Head of caudate nucleus (tissue), 42 donors: Measurements from ENCODE around the gene GRID1.

Experiments
- DNase-seq, 42 donors: peaks; one replicate each; pipeline versions ENCODE4 v3.0.0 to v3.0.0-alpha.2; 2020 to 2021; ENCODE audit warnings: mixed read lengths in 7 of 42
- intact Hi-C: fragments of 100-400 bp; cut with DNase I; formaldehyde crosslinking; loops from one replicate; pipeline ENCODE4 v1.15.0; 2022

Gene GRID1

GRCh38 chr10:85638797-85639196, 727.8 kb downstream of the GRID1 start:
- DNase-seq = no peak
- intact Hi-C loops = no loop called here

- intact Hi-C loops = no loop called here
- DNase-seq = peak in 2 of 42 donors; percentile 43 to 47
Measured at GRCh38 chr10:85635650-85636049, 730.9 kb downstream of the GRID1 start.

DNA sequence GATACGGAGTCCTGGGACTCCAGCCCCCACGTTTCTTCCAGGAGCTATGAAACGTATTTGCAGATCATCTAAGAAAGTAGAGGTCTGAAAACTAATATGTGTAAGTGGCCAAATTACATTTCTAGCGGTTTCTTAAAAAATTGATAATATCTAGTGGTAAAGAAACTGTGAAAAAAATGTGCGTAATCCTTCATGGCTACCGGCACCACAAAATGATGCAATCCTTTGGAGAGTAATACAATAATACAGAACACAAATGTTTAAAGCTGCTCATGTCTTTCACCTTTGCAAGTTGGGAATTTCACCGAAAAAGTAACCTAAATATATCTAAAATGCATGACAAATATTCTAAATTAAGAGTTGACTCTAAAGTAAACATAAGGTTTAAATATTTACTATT, 742.1 kb downstream of the GRID1 start:
- intact Hi-C loops = no loop called here
- no peak for DNase-seq

DNA sequence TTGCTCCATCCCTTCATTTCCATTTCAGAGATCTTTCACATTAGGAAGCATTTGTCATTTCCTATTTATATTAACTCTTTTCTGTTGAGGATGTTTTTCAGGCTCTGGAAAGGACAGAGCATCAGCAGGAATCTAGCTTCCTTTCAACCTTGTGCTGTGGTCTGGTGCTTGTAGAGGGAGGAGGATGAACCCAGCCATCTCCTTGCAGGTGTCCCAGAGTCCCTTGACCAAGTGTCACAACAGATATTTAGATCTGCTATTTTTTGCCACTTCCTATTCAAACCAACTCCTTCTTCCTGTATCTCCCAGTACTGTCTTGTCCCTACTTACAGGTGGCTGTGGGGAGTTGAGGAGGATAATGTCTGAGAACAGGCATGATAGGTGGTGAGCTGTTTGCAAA, 742.8 kb downstream of the GRID1 start:
- DNase-seq = peak in 1 of 42 donors; percentile 8
- intact Hi-C loops = no loop called here

DNA sequence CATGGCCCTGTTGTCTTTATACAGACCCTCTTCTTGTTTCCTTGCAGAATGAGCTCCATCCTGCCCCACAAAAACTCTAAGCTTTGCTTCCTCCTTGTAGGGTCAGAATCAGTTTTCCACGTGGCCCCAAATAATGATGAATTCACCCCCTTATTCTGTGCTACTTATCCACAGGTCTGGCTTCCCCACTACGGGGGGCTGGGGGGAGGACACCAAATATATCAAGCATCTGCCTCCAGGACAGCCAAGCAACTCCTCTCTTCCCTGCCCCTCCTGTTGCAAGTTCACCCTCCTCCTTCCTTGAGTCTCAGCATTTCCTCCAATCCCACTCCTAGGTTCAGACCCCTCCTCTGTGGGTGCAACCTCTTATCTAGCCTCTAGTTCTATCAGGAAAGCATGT, 743.3 kb downstream of the GRID1 start:
- DNase-seq = peak in 1 of 42 donors; percentile 14
- intact Hi-C loops = no loop called here

DNA sequence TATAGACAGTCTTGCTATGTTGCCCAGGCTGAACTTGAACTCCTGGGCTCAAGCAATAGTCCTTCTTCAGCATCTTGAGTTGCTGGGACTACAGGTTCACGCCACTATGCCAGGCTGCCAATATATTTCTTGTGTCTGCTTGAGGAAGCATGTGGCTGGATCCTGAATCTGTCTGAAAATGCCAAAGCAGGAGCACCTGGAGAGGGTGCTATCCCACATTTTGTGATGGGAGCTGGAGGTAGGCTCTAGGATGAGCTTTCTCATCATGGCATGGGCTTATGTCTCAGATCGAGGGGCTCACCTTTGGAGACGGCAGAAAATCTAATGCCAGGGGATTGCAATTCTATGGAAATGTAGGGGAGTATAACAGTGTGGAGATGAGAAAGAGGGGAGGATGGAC, 744.2 kb downstream of the GRID1 start:
- intact Hi-C loops = no loop called here
- DNase-seq = peak in 1 of 42 donors; percentile 12

- peak in 1 of 42 donors; percentile 9 for DNase-seq
- intact Hi-C loops = no loop called here
Measured at GRCh38 chr10:85621562-85621961, 745.0 kb downstream of the GRID1 start.

DNA sequence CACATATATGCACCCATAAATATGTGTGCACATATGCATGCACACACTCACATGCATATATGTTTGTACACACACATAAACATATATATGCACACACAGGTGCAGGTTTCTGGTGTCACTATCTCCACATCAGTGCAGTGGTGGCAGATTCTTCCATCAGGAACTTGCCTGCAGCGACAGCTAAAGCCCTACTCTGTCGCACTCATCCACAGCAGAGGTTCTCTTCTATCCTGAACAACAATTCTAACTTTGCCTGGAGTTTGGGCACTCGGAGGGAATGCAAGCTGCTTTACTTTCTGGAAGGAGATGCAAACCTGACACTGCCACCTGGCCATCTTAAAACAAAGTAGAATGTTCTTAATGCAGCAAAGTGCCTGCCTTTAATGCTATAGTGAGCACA, 745.8 kb downstream of the GRID1 start:
- intact Hi-C loops = no loop called here

DNA sequence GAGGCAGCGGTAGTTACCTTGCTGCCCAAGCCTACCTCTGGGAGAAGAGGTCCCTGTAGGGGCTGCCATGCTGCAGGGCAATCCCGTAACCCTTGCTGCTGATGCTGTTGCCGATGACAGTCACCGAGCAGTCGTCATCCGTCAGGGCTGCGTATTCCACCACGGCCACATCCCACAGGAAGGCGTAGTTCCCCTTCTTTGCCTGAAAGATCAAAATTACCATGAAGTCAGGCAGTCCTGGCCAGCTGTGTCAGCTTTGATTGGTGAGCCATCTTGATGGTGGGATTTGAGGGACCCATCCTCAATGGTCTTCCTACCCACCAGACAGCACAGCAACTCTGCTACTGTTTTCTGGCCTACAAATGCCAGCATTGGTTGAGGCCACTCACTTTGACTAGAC, 746.8 kb downstream of the GRID1 start:
- peak in 1 of 42 donors; percentile 21 for DNase-seq
- intact Hi-C loops = no loop called here

More for the DNA sequence above, 745.8 kb downstream of the GRID1 start:
- peak in 1 of 42 donors; percentile 12 for DNase-seq

DNA sequence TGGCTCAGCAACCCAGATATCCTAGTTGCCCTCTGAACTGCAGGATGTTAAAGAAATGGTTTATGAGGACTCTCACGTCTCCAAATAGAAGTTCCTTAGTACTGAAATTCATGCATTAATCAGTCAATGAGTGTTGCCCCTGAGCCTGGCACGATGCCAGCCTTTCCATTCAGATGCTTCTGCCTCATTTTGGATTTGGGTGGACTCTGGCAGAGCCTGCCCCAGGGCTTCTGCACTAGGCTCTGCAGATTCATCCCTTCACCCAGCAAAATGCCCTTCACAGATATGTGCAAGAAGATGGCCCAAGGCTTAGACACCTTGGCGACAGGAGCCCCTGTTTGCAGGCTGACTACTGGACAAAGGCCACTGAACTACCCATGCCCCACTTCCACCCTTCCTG, 747.8 kb downstream of the GRID1 start:
- DNase-seq = peak in 1 of 42 donors; percentile 42
- intact Hi-C loops = no loop called here

DNA sequence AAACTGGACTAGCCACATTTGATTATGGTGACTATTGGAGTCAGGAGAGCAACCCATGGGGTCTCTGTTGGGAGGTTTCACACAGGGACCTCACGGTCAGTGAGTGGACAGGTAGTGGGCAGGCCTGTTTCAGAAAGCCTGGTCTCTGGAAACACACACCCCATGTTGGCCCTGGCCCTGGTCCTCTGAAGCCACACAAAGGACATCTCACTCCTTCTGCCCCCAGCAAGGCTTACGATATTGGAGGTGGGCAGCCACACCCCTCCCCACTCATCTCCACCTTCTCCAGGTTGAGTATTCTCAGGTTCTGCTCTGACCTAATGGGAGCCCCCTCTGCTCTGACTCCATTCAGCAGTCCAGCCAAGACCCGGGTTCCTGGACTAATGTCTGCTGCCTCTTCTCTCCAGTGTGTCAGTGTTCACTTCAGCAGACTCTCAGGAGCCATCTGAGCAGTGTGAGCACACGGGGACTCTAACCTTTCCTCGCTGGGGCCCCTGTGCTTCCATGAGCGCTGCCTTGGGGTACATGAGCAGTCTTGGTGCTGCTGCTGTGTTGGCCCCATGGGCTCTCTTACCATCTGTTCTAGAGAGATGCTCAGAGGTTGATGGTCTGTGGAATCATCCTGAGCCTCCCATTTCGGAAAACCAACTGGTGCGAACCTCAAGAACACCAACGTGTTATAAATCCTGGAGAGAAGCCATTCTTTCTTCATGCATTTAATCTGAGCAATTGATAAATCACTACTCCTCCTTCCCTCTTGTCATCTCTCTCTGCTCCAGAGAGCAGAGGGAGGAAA, 748.6 kb downstream of the GRID1 start:
- DNase-seq = peak in 1 of 42 donors; percentile 13
- intact Hi-C loops = no loop called here

- intact Hi-C loops = no loop called here
Measured at GRCh38 chr10:85615556-85615955, 751.0 kb downstream of the GRID1 start.

DNA sequence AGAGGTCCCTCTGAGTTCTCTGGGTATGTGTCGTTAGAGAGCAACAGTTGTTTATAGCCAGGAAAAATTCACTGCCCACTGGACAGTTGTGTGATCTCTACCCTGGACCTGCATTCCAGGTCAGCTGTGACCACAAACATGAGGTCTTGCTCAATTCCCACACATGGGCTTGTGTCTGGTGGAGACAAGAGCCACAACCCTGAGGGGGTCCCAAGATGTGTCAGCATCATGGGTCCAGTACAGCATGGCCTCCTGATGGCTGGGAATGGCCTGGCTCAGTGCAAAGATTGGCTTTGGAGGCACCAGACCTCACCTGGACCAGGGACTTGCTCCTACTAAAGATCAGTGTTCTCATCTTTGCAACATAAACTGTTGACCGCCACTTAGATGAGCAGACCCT, 751.6 kb downstream of the GRID1 start:
- DNase-seq = peak in 1 of 42 donors; percentile 20
- intact Hi-C loops = no loop called here

More at GRCh38 chr10:85615556-85615955, 751.0 kb downstream of the GRID1 start:
- peak in 1 of 42 donors; percentile 18 for DNase-seq

DNA sequence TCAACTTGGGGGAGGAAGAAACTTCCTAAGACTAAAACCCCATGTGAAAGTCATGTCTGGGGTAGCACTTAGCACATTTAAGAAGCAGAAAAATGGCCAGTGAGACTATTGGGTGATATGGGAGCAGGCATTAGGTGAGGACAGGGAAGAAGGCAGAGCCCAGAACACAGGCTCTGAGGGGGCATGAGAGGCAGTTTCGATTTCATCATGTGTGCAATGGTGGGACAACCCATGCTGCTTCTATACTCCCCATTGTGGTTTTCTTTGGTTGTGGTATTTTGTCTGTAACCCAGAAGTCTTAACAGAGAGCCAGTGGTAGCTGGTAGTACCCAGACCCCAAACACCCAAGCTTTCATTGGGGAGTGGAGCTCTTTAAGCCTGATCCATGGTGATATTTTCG, 752.0 kb downstream of the GRID1 start:
- intact Hi-C loops = no loop called here
- DNase-seq = peak in 1 of 42 donors; percentile 10

DNA sequence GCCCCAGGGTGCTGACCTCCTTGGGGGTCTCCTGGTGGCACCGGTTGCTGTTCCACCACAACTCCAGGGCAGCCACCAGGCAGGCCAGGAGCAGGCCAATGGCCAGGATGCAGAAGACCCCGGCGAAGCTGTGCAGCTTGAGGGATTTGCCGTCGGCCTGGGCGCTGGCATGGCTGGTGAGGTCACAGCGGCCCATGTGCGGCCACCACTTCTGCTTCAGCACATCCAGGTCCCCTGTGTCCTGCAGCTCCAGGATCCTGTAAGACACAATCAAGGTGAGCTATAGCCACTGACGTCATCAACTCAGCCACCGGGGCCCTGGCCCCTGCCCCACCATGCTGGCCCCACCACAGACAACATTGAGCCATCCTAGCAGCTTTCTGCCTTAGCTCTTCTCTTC, 753.2 kb downstream of the GRID1 start:
- intact Hi-C loops = no loop called here
- peak in 1 of 42 donors; percentile 2 for DNase-seq

DNA sequence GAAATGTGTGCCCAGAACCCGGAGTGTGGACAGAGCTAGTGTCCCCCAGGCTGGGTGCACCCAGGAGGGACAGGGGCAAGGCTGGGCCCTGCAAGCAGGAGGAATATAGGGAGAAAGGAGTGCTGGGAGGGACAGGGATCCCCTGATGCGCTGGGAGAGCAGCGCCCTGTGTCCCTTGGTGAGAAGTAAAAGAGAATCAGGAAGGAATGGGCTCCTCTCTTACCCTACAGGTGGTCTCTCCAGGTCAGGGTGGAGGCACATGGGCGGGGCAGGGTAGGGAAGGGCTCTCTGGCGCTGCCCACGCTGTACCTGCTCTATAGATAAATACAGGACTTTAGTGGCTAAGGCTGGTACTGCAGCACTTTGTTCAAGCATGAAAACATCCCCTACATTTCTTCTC, 753.8 kb downstream of the GRID1 start:
- intact Hi-C loops = no loop called here
- DNase-seq = peak in 1 of 42 donors; percentile 26

DNA sequence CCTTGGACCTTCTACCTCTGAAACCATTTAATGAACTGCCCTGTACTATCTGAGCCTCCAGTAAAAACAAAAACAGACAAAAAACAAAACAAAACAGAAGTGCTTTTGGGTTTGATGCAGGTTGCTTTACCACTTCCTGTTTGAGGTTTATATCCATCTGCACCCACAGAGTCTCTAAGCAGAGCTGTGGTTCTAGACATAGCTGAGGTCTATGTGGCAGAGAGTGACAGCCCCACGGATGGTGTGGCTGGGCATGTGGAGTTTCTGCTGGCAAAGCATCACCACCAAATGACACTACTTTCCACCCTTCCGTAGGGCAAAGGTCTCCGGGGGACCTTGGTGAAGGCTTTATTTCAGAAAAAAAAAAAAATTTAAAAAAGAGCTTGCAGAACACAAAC, 754.2 kb downstream of the GRID1 start:
- intact Hi-C loops = no loop called here

DNA sequence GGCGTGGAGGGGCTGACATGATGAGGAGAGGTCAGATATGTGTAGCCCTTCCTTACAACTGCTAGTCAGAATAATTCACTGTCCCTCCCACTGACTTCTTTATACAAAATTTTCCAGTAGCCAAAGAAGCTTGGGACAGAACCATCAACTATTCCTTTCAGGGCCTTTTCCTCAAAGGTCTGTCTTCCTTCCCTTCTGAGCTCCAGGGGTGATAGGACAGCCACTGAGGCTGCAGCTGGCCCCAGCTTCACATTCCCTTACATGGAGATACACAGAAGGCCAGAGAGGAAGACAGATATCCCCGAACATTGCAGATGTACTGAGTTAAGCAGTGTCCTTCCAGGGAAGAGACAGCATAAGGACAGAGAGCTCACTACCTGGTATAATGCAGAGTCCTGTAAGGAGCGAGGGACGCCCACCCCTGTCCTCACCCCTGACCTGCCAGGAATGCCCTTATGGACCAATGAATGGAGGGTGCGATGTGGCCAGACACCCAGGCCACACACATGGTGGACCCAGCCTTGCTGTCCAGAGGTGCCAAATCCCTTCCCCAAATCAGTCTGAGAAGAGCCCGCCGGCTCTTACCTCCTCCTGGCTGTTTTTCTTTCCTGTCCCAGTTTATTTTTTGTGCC, 754.7 kb downstream of the GRID1 start:
- intact Hi-C loops = no loop called here
- peak in 1 of 42 donors; percentile 36 for DNase-seq

More for the DNA sequence above, 754.2 kb downstream of the GRID1 start:
- DNase-seq = peak in 1 of 42 donors; percentile 34

DNA sequence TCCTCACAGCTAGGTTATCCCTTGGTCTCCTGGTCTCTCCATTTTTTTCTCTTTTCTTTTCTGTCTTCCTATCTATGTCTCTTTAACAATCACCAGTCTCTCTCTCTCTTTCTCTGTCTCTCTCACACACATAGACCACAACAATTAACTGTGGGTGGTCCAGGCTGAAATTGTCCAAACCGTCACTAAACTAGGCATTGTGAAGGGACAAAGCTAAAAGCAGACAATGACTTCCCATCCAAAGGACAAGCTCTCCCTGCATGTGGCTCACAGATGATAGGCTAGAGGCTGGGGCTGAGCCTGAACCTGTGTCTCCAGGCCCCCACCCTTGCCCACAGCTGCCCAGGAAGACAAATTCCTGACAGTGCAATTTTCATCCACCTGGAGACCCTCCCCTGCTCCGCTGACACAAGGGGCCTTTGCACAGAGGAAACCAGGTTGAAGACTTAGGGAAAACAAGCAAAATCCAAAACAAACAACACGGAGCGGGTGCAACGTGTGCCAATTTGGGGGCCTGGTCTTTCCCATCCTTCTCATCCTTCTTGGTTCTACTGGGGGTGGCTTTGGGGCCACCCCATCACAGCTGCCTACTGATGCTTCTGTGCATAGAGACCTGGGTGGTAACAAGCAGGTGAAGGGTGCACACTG, 755.4 kb downstream of the GRID1 start:
- intact Hi-C loops = no loop called here
- DNase-seq = peak in 1 of 42 donors; percentile 20
